Mucosa of stomach (tissue), 1 donor: ENCODE measurements around the gene UNCX.

Experiments used
- H3K27me3 ChIP-seq: one replicate; pipeline ENCODE4 v1.7.0; 2013; ENCODE audit warnings: mild to moderate bottlenecking, low read length; ENCODE audit not compliant: control insufficient read depth, insufficient read depth
- H3K36me3 ChIP-seq: one replicate; pipeline ENCODE4 v1.7.0; 2013; ENCODE audit warnings: low read length; ENCODE audit not compliant: control insufficient read depth, insufficient read depth
- H3K4me1 ChIP-seq: one replicate; pipeline ENCODE4 v1.7.0; 2013; ENCODE audit warnings: mild to moderate bottlenecking, low read length; ENCODE audit not compliant: control insufficient read depth, insufficient read depth
- H3K4me3 ChIP-seq: one replicate; pipeline ENCODE4 v1.7.0; 2013; ENCODE audit warnings: low read length
- H3K9ac ChIP-seq: one replicate; pipeline ENCODE4 v1.7.0; 2013; ENCODE audit warnings: mild to moderate bottlenecking, low read length, moderate library complexity
- H3K9me3 ChIP-seq: one replicate; pipeline ENCODE4 v1.7.0; 2013; ENCODE audit warnings: mild to moderate bottlenecking, low read length, moderate library complexity; ENCODE audit not compliant: control insufficient read depth
- donor health status: Pancreatic carcinoma.

The UNCX gene

GRCh38 chr7:1236132-1236661, 3.5 kb downstream of the UNCX start:
- H3K4me1 ChIP-seq: no peaks in the 10 kb centered on the region
- no peak overlapping the region for H3K4me3 ChIP-seq
- H3K27me3 ChIP-seq: peaks cover 81% of the 10 kb centered on the region
- no peaks in the 10 kb centered on the region for H3K36me3 ChIP-seq
- H3K9ac ChIP-seq: no peak overlapping the region
- H3K9me3 ChIP-seq: no peaks in the 10 kb centered on the region

GRCh38 chr7:1236831-1237701, 4.4 kb downstream of the UNCX start:
- Histone ChIP-seq H3K4me3 (no peak overlapping the region), H3K27me3 (peaks cover 81% of the 10 kb centered on the region), H3K4me1 (no peaks in the 10 kb centered on the region), H3K9ac (no peak overlapping the region), H3K36me3 (no peaks in the 10 kb centered on the region), H3K9me3 (no peaks in the 10 kb centered on the region)

GRCh38 chr7:1237704-1238255, 5.1 kb downstream of the UNCX start:
- Histone ChIP-seq H3K36me3 (no peaks in the 10 kb centered on the region), H3K9me3 (no peaks in the 10 kb centered on the region), H3K27me3 (peaks cover 85% of the 10 kb centered on the region), H3K4me1 (no peaks in the 10 kb centered on the region), H3K9ac (no peak overlapping the region), H3K4me3 (no peak overlapping the region)

GRCh38 chr7:1238450-1238882, 5.8 kb downstream of the UNCX start:
- H3K36me3 ChIP-seq: no peaks in the 10 kb centered on the region
- no peaks in the 10 kb centered on the region for H3K4me1 ChIP-seq
- peaks cover 91% of the 10 kb centered on the region for H3K27me3 ChIP-seq
- H3K4me3 ChIP-seq: no peak overlapping the region
- H3K9ac ChIP-seq: no peak overlapping the region
- no peaks in the 10 kb centered on the region for H3K9me3 ChIP-seq

GRCh38 chr7:1238931-1239802, 6.5 kb downstream of the UNCX start:
- Histone ChIP-seq H3K9me3 (no peaks in the 10 kb centered on the region), H3K27me3 (peaks cover 91% of the 10 kb centered on the region), H3K36me3 (no peaks in the 10 kb centered on the region), H3K9ac (no peak overlapping the region), H3K4me3 (no peak overlapping the region), H3K4me1 (no peaks in the 10 kb centered on the region)

GRCh38 chr7:1239803-1240516, 7.3 kb downstream of the UNCX start:
- no peak overlapping the region for H3K9ac ChIP-seq
- H3K4me1 ChIP-seq: no peaks in the 10 kb centered on the region

GRCh38 chr7:1240517-1241257, 8.0 kb downstream of the UNCX start:
- no peaks in the 10 kb centered on the region for H3K4me1 ChIP-seq
- no peaks in the 10 kb centered on the region for H3K36me3 ChIP-seq
- no peak overlapping the region for H3K9ac ChIP-seq
- H3K4me3 ChIP-seq: no peak overlapping the region
- peaks cover 91% of the 10 kb centered on the region for H3K27me3 ChIP-seq
- no peaks in the 10 kb centered on the region for H3K9me3 ChIP-seq

More at GRCh38 chr7:1239803-1240516, 7.3 kb downstream of the UNCX start:
- H3K36me3 ChIP-seq: no peaks in the 10 kb centered on the region
- H3K9me3 ChIP-seq: no peaks in the 10 kb centered on the region
- peaks cover 91% of the 10 kb centered on the region for H3K27me3 ChIP-seq
- no peak overlapping the region for H3K4me3 ChIP-seq

GRCh38 chr7:1241258-1241602, 8.6 kb downstream of the UNCX start:
- Histone ChIP-seq H3K4me1 (no peaks in the 10 kb centered on the region), H3K27me3 (peaks cover 95% of the 10 kb centered on the region), H3K4me3 (no peak overlapping the region)

GRCh38 chr7:1241603-1242255, 9.1 kb downstream of the UNCX start:
- H3K4me3 ChIP-seq: no peak overlapping the region
- no peaks in the 10 kb centered on the region for H3K9me3 ChIP-seq
- no peak overlapping the region for H3K9ac ChIP-seq
- no peaks in the 10 kb centered on the region for H3K36me3 ChIP-seq
- no peaks in the 10 kb centered on the region for H3K4me1 ChIP-seq
- peaks cover 100% of the 10 kb centered on the region for H3K27me3 ChIP-seq

More at GRCh38 chr7:1241258-1241602, 8.6 kb downstream of the UNCX start:
- H3K9me3 ChIP-seq: no peaks in the 10 kb centered on the region
- H3K36me3 ChIP-seq: no peaks in the 10 kb centered on the region
- H3K9ac ChIP-seq: no peak overlapping the region

- Histone ChIP-seq H3K9ac (no peak overlapping the region), H3K4me3 (no peak overlapping the region), H3K36me3 (no peaks in the 10 kb centered on the region), H3K27me3 (peaks cover 100% of the 10 kb centered on the region), H3K4me1 (no peaks in the 10 kb centered on the region), H3K9me3 (no peaks in the 10 kb centered on the region)
These were observed 9.6 kb downstream of the UNCX start for GRCh38 chr7:1242256-1242605.
